HEK293T (cell line): ENCODE measurements around the gene RPRD1B.

Source experiments
- ELF4 ChIP-seq: fragments of 450-650 bp; IDR thresholded peaks from 2 replicates; pipeline ENCODE4 v1.6.1; 2017; ENCODE audit warnings: antibody characterized with exemption
- FOXM1 ChIP-seq: fragments of 450-650 bp; IDR thresholded peaks from 2 replicates; pipeline ENCODE4 v1.6.1; 2017; ENCODE audit warnings: mild to moderate bottlenecking, borderline replicate concordance
- L3MBTL2 ChIP-seq: fragments of 450-650 bp; conservative IDR thresholded peaks from 2 replicates; pipeline ENCODE4 v1.6.1; 2016; ENCODE audit warnings: mild to moderate bottlenecking
- LEF1 ChIP-seq: fragments of 450-650 bp; IDR thresholded peaks from 2 replicates; pipeline ENCODE4 v1.6.1; 2017; ENCODE audit warnings: mild to moderate bottlenecking, borderline replicate concordance
- SUZ12 ChIP-seq: fragments of 450-650 bp; IDR thresholded peaks from 2 replicates; pipeline ENCODE4 v1.6.1; 2016; ENCODE audit warnings: mild to moderate bottlenecking

GRCh38 chr20:38081575-38081974, 48.0 kb downstream of the RPRD1B start:
- TF ChIP-seq LEF1 (no peak), ELF4 (no peak), SUZ12 (no peak), FOXM1 (no peak), L3MBTL2 (no peak)
